Measurements from ENCODE around the gene GEN1.
A peak's percentile ranks its signal among the peaks of the same experiment; 100 is the strongest.

Gene GEN1

GRCh38 chr2:17753803-17754663 is at the start of gene GEN1, which contains the start of gene SMC6:
Gene GEN1 (plus strand): TSS chr2:17754138. CDS start chr2:17759944, 5,806 bp downstream.
Gene SMC6 (minus strand): TSS chr2:17753810. CDS start chr2:17745946, 7,864 bp downstream.
- Mint-ChIP-seq H3K27ac (peak within 1 kb of the TSS; percentile 97), H3K4me1 (peaks cover 61% of the 10 kb centered on the region), H3K9me3 (no peaks in the 10 kb centered on the region), H3K27me3 (no peaks in the 10 kb centered on the region), H3K4me3 (peak within 1 kb of the TSS; percentile 82), H3K36me3 (peaks cover 9% of the 10 kb centered on the region)
- CTCF ChIA-PET: interaction anchor here (1.7 kb wide), 1 partner anchor 34 kb away, joined by 7 read pairs; no protein-coding TSS in a partner anchor
- peak; percentile 91 for DNase-seq

GRCh38 chr2:17706845-17707244 is 47.1 kb upstream of the GEN1 start:
- DNase-seq: no peak
- Mint-ChIP-seq H3K9me3 (no peaks in the 10 kb centered on the region), H3K27ac (no peak overlapping the region), H3K4me1 (no peaks in the 10 kb centered on the region), H3K36me3 (peaks cover 19% of the 10 kb centered on the region), H3K4me3 (no peak overlapping the region), H3K27me3 (no peaks in the 10 kb centered on the region)
- CTCF ChIA-PET: interaction anchor here (0.6 kb wide), 1 partner anchor 34 kb away, joined by 3 read pairs; no protein-coding TSS in a partner anchor

- CTCF ChIA-PET: interaction anchor here (0.7 to 1.0 kb wide), 2 partner anchors 59 to 123 kb away, joined by 4 read pairs; no protein-coding TSS in a partner anchor
- H3K36me3 Mint-ChIP-seq: peaks cover 29% of the 10 kb centered on the region
- no peaks in the 10 kb centered on the region for H3K27me3 Mint-ChIP-seq
- no peak overlapping the region for H3K27ac Mint-ChIP-seq
- no peaks in the 10 kb centered on the region for H3K9me3 Mint-ChIP-seq
- no peak for DNase-seq
- no peaks in the 10 kb centered on the region for H3K4me1 Mint-ChIP-seq
- H3K4me3 Mint-ChIP-seq: no peak overlapping the region
These were observed 45.4 kb upstream of the GEN1 start for GRCh38 chr2:17708501-17708900.

- DNase-seq: no peak
- no peaks in the 10 kb centered on the region for H3K4me1 Mint-ChIP-seq
- no peaks in the 10 kb centered on the region for H3K9me3 Mint-ChIP-seq
- no peak overlapping the region for H3K4me3 Mint-ChIP-seq
- H3K27me3 Mint-ChIP-seq: no peaks in the 10 kb centered on the region
- peaks cover 35% of the 10 kb centered on the region for H3K36me3 Mint-ChIP-seq
- H3K27ac Mint-ChIP-seq: no peak overlapping the region
- CTCF ChIA-PET: interaction anchor here (1.0 kb wide), 1 partner anchor 10 kb away, joined by 3 read pairs; no protein-coding TSS in a partner anchor
These were observed 44.0 kb upstream of the GEN1 start for GRCh38 chr2:17709897-17710296.

GRCh38 chr2:17710547-17711248 is 43.2 kb upstream of the GEN1 start:
- Mint-ChIP-seq H3K4me3 (no peak overlapping the region), H3K27ac (no peak overlapping the region), H3K9me3 (no peaks in the 10 kb centered on the region), H3K36me3 (peaks cover 35% of the 10 kb centered on the region), H3K27me3 (no peaks in the 10 kb centered on the region), H3K4me1 (no peaks in the 10 kb centered on the region)
- DNase-seq: no peak
- CTCF ChIA-PET: interaction anchor here (1.0 kb wide), 1 partner anchor 10 kb away, joined by 3 read pairs; no protein-coding TSS in a partner anchor

GRCh38 chr2:17713291-17713690 is 40.6 kb upstream of the GEN1 start:
- Mint-ChIP-seq H3K36me3 (peaks cover 31% of the 10 kb centered on the region), H3K4me3 (no peak overlapping the region), H3K4me1 (no peaks in the 10 kb centered on the region), H3K27ac (no peak overlapping the region), H3K27me3 (no peaks in the 10 kb centered on the region), H3K9me3 (no peaks in the 10 kb centered on the region)
- no peak for DNase-seq
- CTCF ChIA-PET: no interaction called here

GRCh38 chr2:17717666-17718065 is 36.3 kb upstream of the GEN1 start:
- no peak overlapping the region for H3K4me3 Mint-ChIP-seq
- no peaks in the 10 kb centered on the region for H3K27me3 Mint-ChIP-seq
- DNase-seq: no peak
- no peak overlapping the region for H3K27ac Mint-ChIP-seq
- H3K4me1 Mint-ChIP-seq: no peaks in the 10 kb centered on the region
- H3K36me3 Mint-ChIP-seq: peaks cover 44% of the 10 kb centered on the region
- CTCF ChIA-PET: no interaction called here
- H3K9me3 Mint-ChIP-seq: no peaks in the 10 kb centered on the region

- Mint-ChIP-seq H3K27ac (no peak overlapping the region), H3K4me3 (no peak overlapping the region), H3K4me1 (no peaks in the 10 kb centered on the region), H3K9me3 (no peaks in the 10 kb centered on the region), H3K27me3 (no peaks in the 10 kb centered on the region), H3K36me3 (peaks cover 35% of the 10 kb centered on the region)
- no peak for DNase-seq
- CTCF ChIA-PET: interaction anchor here (1.2 to 2.6 kb wide), 5 partner anchors 12 to 113 kb away, joined by 3 to 20 read pairs (median 4); no protein-coding TSS in a partner anchor
These were observed 35.2 kb upstream of the GEN1 start for GRCh38 chr2:17718689-17719088.

- DNase-seq: no peak
- H3K9me3 Mint-ChIP-seq: no peaks in the 10 kb centered on the region
- CTCF ChIA-PET: interaction anchor here (0.8 to 2.6 kb wide), 16 partner anchors 10 to 125 kb away, joined by 3 to 20 read pairs (median 4); partner anchors contain the start of genes GEN1 and SMC6
- H3K4me1 Mint-ChIP-seq: no peaks in the 10 kb centered on the region
- H3K27ac Mint-ChIP-seq: no peak overlapping the region
- peaks cover 25% of the 10 kb centered on the region for H3K36me3 Mint-ChIP-seq
- no peaks in the 10 kb centered on the region for H3K27me3 Mint-ChIP-seq
- no peak overlapping the region for H3K4me3 Mint-ChIP-seq
These were observed 34.2 kb upstream of the GEN1 start for GRCh38 chr2:17719562-17720371.

- Mint-ChIP-seq H3K9me3 (no peaks in the 10 kb centered on the region), H3K4me3 (no peak overlapping the region), H3K27me3 (no peaks in the 10 kb centered on the region), H3K36me3 (peaks cover 17% of the 10 kb centered on the region), H3K4me1 (no peaks in the 10 kb centered on the region), H3K27ac (no peak overlapping the region)
- DNase-seq: no peak
- CTCF ChIA-PET: no interaction called here
These were observed 25.7 kb upstream of the GEN1 start for GRCh38 chr2:17728210-17728609.

GRCh38 chr2:17729880-17730279 is 24.1 kb upstream of the GEN1 start:
- no peak overlapping the region for H3K4me3 Mint-ChIP-seq
- CTCF ChIA-PET: no interaction called here
- H3K4me1 Mint-ChIP-seq: no peaks in the 10 kb centered on the region
- H3K36me3 Mint-ChIP-seq: peaks cover 21% of the 10 kb centered on the region
- H3K9me3 Mint-ChIP-seq: no peaks in the 10 kb centered on the region
- DNase-seq: no peak
- no peaks in the 10 kb centered on the region for H3K27me3 Mint-ChIP-seq
- H3K27ac Mint-ChIP-seq: no peak overlapping the region

- H3K27me3 Mint-ChIP-seq: no peaks in the 10 kb centered on the region
- H3K9me3 Mint-ChIP-seq: no peaks in the 10 kb centered on the region
- no peak overlapping the region for H3K4me3 Mint-ChIP-seq
- DNase-seq: no peak
- H3K4me1 Mint-ChIP-seq: no peaks in the 10 kb centered on the region
- no peak overlapping the region for H3K27ac Mint-ChIP-seq
- H3K36me3 Mint-ChIP-seq: peaks cover 34% of the 10 kb centered on the region
- CTCF ChIA-PET: interaction anchor here (1.3 to 2.2 kb wide), 2 partner anchors 13 to 62 kb away, joined by 3 to 6 read pairs; no protein-coding TSS in a partner anchor
These were observed 20.3 kb upstream of the GEN1 start for GRCh38 chr2:17733599-17733998.

GRCh38 chr2:17735864-17736263 is 18.1 kb upstream of the GEN1 start:
- no peaks in the 10 kb centered on the region for H3K27me3 Mint-ChIP-seq
- H3K4me3 Mint-ChIP-seq: no peak overlapping the region
- no peaks in the 10 kb centered on the region for H3K4me1 Mint-ChIP-seq
- no peaks in the 10 kb centered on the region for H3K9me3 Mint-ChIP-seq
- H3K36me3 Mint-ChIP-seq: peaks cover 43% of the 10 kb centered on the region
- no peak overlapping the region for H3K27ac Mint-ChIP-seq
- no peak for DNase-seq
- CTCF ChIA-PET: interaction anchor here (0.6 to 1.1 kb wide), 3 partner anchors 16 to 28 kb away, joined by 3 to 5 read pairs (median 3); no protein-coding TSS in a partner anchor
